OCI-LY3 (cell line): ENCODE results near the gene FEN1.

Source experiments
- EZH2phosphoT487 ChIP-seq: fragments of 200-600 bp; shearing (Covaris generic); IDR thresholded peaks from 2 replicates; pipeline ENCODE4 v1.6.1; 2018; ENCODE audit warnings: antibody characterized with exemption, mixed run types, low read depth
- TF ChIP-seq, protein P1 (sequence below): fragments of 200-600, 300-600 bp; sonication (generic); IDR thresholded peaks from 2 replicates; pipeline ENCODE4 v1.5.1; 2014; ENCODE audit warnings: antibody characterized with exemption, low read length, low read depth

- TF ChIP-seq, protein P1, sequence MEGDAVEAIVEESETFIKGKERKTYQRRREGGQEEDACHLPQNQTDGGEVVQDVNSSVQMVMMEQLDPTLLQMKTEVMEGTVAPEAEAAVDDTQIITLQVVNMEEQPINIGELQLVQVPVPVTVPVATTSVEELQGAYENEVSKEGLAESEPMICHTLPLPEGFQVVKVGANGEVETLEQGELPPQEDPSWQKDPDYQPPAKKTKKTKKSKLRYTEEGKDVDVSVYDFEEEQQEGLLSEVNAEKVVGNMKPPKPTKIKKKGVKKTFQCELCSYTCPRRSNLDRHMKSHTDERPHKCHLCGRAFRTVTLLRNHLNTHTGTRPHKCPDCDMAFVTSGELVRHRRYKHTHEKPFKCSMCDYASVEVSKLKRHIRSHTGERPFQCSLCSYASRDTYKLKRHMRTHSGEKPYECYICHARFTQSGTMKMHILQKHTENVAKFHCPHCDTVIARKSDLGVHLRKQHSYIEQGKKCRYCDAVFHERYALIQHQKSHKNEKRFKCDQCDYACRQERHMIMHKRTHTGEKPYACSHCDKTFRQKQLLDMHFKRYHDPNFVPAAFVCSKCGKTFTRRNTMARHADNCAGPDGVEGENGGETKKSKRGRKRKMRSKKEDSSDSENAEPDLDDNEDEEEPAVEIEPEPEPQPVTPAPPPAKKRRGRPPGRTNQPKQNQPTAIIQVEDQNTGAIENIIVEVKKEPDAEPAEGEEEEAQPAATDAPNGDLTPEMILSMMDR: no peak
- no peak for TF ChIP-seq EZH2phosphoT487
Measured at GRCh38 chr11:61779666-61780525, 12.8 kb upstream of the FEN1 start.
